ENCODE measurements around the gene WNT2. TPM values are rescaled to one million over a fixed set of nuclear protein-coding genes. Genes with fewer than 3 reads are reported as not detected.

The WNT2 gene
- polyA plus RNA-seq, 1 donor from 2014 or later = not detected

GRCh38 chr7:117350027-117350426 lies 27.2 kb upstream of the WNT2 start:
- H3K4me2 ChIP-seq (ENCODE audit: low read length) = no peak overlapping the region
- H4K20me1 ChIP-seq (ENCODE audit: insufficient read depth) = no peaks in the 10 kb centered on the region
- no peak for TF ChIP-seq SMC3 (conservative IDR thresholded peaks at IDR 0.05; ENCODE audit: poor library complexity)
- H3K9me2 ChIP-seq (ENCODE audit: insufficient read depth, low read length) = no peaks in the 10 kb centered on the region
- no peaks in the 10 kb centered on the region for H3K36me3 ChIP-seq (ENCODE audit: insufficient read depth, low read length)
- H3K9ac ChIP-seq (ENCODE audit: low read length) = no peak overlapping the region
- no peaks in the 10 kb centered on the region for H3K9me3 ChIP-seq (ENCODE audit: low read length)
- H3F3A ChIP-seq (ENCODE audit: insufficient read depth, low read length, poor library complexity, severe bottlenecking) = no peaks in the 10 kb centered on the region
- H3K4me3 ChIP-seq (ENCODE audit: low read length) = no peak overlapping the region
- H3K27me3 ChIP-seq (ENCODE audit: insufficient read depth, low read depth, low read length) = no peaks in the 10 kb centered on the region
- H3K79me2 ChIP-seq (replicated peaks; ENCODE audit: insufficient read depth, low read length) = no peaks in the 10 kb centered on the region
- no peak overlapping the region for H2AFZ ChIP-seq (ENCODE audit: low read depth, low read length)
- no peak overlapping the region for H3K27ac ChIP-seq (ENCODE audit: low read length)

GRCh38 chr7:117349570-117349969 lies 26.7 kb upstream of the WNT2 start:
- Histone ChIP-seq H3K9me2 (ENCODE audit: insufficient read depth, low read length) (no peaks in the 10 kb centered on the region), H3K27me3 (ENCODE audit: insufficient read depth, low read depth, low read length) (no peaks in the 10 kb centered on the region), H4K20me1 (ENCODE audit: insufficient read depth) (no peaks in the 10 kb centered on the region), H3K4me2 (ENCODE audit: low read length) (no peak overlapping the region), H3K9me3 (ENCODE audit: low read length) (no peaks in the 10 kb centered on the region), H3K4me3 (ENCODE audit: low read length) (no peak overlapping the region), H3K9ac (ENCODE audit: low read length) (no peak overlapping the region), H3F3A (ENCODE audit: insufficient read depth, low read length, poor library complexity, severe bottlenecking) (no peaks in the 10 kb centered on the region), H2AFZ (ENCODE audit: low read depth, low read length) (no peak overlapping the region), H3K27ac (ENCODE audit: low read length) (no peak overlapping the region), H3K36me3 (ENCODE audit: insufficient read depth, low read length) (no peaks in the 10 kb centered on the region), H3K79me2 (replicated peaks; ENCODE audit: insufficient read depth, low read length) (no peaks in the 10 kb centered on the region)
- TF ChIP-seq SMC3 (conservative IDR thresholded peaks at IDR 0.05; ENCODE audit: poor library complexity) = no peak
- TF ChIP-seq EZH2 (IDR thresholded peaks at IDR 0.05; ENCODE audit: borderline replicate concordance, insufficient read depth, low read length, poor library complexity, severe bottlenecking) = no peak
- no peak for TF ChIP-seq MXI1 (conservative IDR thresholded peaks at IDR 0.05; ENCODE audit: poor library complexity, severe bottlenecking)

- no peak overlapping the region for H3K4me3 ChIP-seq (ENCODE audit: low read length)
- H2AFZ ChIP-seq (ENCODE audit: low read depth, low read length) = no peak overlapping the region
- no peak overlapping the region for H3K4me2 ChIP-seq (ENCODE audit: low read length)
- H4K20me1 ChIP-seq (ENCODE audit: insufficient read depth) = no peaks in the 10 kb centered on the region
- no peak overlapping the region for H3K9ac ChIP-seq (ENCODE audit: low read length)
- H3K9me2 ChIP-seq (ENCODE audit: insufficient read depth, low read length) = no peaks in the 10 kb centered on the region
- no peaks in the 10 kb centered on the region for H3K36me3 ChIP-seq (ENCODE audit: insufficient read depth, low read length)
- H3F3A ChIP-seq (ENCODE audit: insufficient read depth, low read length, poor library complexity, severe bottlenecking) = no peaks in the 10 kb centered on the region
- H3K79me2 ChIP-seq (replicated peaks; ENCODE audit: insufficient read depth, low read length) = no peaks in the 10 kb centered on the region
- H3K9me3 ChIP-seq (ENCODE audit: low read length) = no peaks in the 10 kb centered on the region
- TF ChIP-seq EZH2 (IDR thresholded peaks at IDR 0.05; ENCODE audit: borderline replicate concordance, insufficient read depth, low read length, poor library complexity, severe bottlenecking) (no peak), EP300 (conservative IDR thresholded peaks at IDR 0.05; ENCODE audit: poor library complexity, severe bottlenecking) (no peak), SMC3 (conservative IDR thresholded peaks at IDR 0.05; ENCODE audit: poor library complexity) (no peak), REST (IDR thresholded peaks at IDR 0.05; ENCODE audit: borderline replicate concordance) (no peak), MXI1 (conservative IDR thresholded peaks at IDR 0.05; ENCODE audit: poor library complexity, severe bottlenecking) (no peak), CTCF (IDR thresholded peaks at IDR 0.05; ENCODE audit: poor library complexity, severe bottlenecking) (no peak), POLR2AphosphoS5 (IDR thresholded peaks at IDR 0.05) (no peak), RAD21 (conservative IDR thresholded peaks at IDR 0.05) (no peak), TAF1 (IDR thresholded peaks at IDR 0.05; ENCODE audit: low read depth) (no peak)
- no peak overlapping the region for H3K27ac ChIP-seq (ENCODE audit: low read length)
- H3K27me3 ChIP-seq (ENCODE audit: insufficient read depth, low read depth, low read length) = no peaks in the 10 kb centered on the region
These were observed 25.3 kb upstream of the WNT2 start for GRCh38 chr7:117347962-117348672.
